Stimulated activated naive CD8-positive, alpha-beta T cell treated with anti-CD3 and anti-CD28 coated beads, Interleukin-15, Interleukin-2, amounts not matched to agents 100 ng/mL and 50 ng/mL, for 24 hours (primary cell): ENCODE measurements around the gene ADAMTS3.

Experiments
- H3K27ac Mint-ChIP-seq: one replicate; pipeline ENCODE4 v1.8.0; 2021; ENCODE audit warnings: mild to moderate bottlenecking, mixed read lengths
- H3K27me3 Mint-ChIP-seq: one replicate; pipeline ENCODE4 v1.8.0; 2021; ENCODE audit warnings: mixed read lengths
- H3K36me3 Mint-ChIP-seq: one replicate; pipeline ENCODE4 v1.8.0; 2021; ENCODE audit warnings: low read depth, mixed read lengths
- H3K4me1 Mint-ChIP-seq: one replicate; pipeline ENCODE4 v1.8.0; 2021; ENCODE audit warnings: low read depth, mixed read lengths
- H3K4me3 Mint-ChIP-seq: one replicate; pipeline ENCODE4 v1.8.0; 2021; ENCODE audit warnings: mild to moderate bottlenecking, mixed read lengths
- H3K9me3 Mint-ChIP-seq: one replicate; pipeline ENCODE4 v1.8.0; 2021; ENCODE audit warnings: mixed read lengths

The ADAMTS3 gene

GRCh38 chr4:72568959-72569718 is at the start of gene ADAMTS3:
Gene ADAMTS3, minus strand, starts transcription at chr4:72569221. Its CDS starts 459 bp downstream, at chr4:72568762.
- H3K4me1 Mint-ChIP-seq = peaks cover 25% of the 10 kb centered on the region

GRCh38 chr4:72613959-72614358 is 44.9 kb upstream of the ADAMTS3 start:
- no peaks in the 10 kb centered on the region for H3K36me3 Mint-ChIP-seq
- peaks cover 4% of the 10 kb centered on the region for H3K9me3 Mint-ChIP-seq
- H3K4me1 Mint-ChIP-seq = no peaks in the 10 kb centered on the region
- H3K27me3 Mint-ChIP-seq = no peaks in the 10 kb centered on the region
- no peak overlapping the region for H3K27ac Mint-ChIP-seq
- no peak overlapping the region for H3K4me3 Mint-ChIP-seq

More at GRCh38 chr4:72568959-72569718, at the start of gene ADAMTS3:
- no peak within 1 kb of the TSS for H3K27ac Mint-ChIP-seq
- no peaks in the 10 kb centered on the region for H3K36me3 Mint-ChIP-seq
- peaks cover 58% of the 10 kb centered on the region for H3K27me3 Mint-ChIP-seq
- H3K4me3 Mint-ChIP-seq = peak within 1 kb of the TSS; percentile 68
- no peaks in the 10 kb centered on the region for H3K9me3 Mint-ChIP-seq

DNA sequence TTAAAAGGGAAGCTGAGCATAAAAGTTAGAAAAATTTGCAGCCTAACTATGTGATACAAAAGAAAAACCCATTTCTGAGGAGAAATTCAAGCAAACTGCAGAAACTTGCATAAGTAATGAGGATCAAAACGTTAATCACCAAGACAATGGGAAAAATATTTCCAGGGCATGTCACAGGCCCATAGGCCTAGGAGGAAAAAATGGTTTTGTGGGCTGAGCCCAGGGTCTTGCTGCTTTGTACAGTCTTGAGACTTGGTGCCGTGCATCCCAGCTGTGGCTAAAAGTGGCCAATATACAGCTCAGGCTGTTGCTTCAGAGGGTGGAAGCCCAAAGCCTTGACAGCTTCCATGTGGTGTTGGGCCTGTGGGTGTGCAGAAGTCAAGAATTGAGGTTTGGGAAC is 37.7 kb upstream of the ADAMTS3 start:
- H3K4me1 Mint-ChIP-seq = no peaks in the 10 kb centered on the region
- H3K27me3 Mint-ChIP-seq = no peaks in the 10 kb centered on the region
- peaks cover 13% of the 10 kb centered on the region for H3K9me3 Mint-ChIP-seq
- H3K27ac Mint-ChIP-seq = no peak overlapping the region
- H3K4me3 Mint-ChIP-seq = no peak overlapping the region
- no peaks in the 10 kb centered on the region for H3K36me3 Mint-ChIP-seq

- H3K4me1 Mint-ChIP-seq = no peaks in the 10 kb centered on the region
- no peak overlapping the region for H3K27ac Mint-ChIP-seq
- H3K9me3 Mint-ChIP-seq = peaks cover 13% of the 10 kb centered on the region
- no peaks in the 10 kb centered on the region for H3K27me3 Mint-ChIP-seq
- no peak overlapping the region for H3K4me3 Mint-ChIP-seq
- no peaks in the 10 kb centered on the region for H3K36me3 Mint-ChIP-seq
Observed at GRCh38 chr4:72604324-72604723, 35.3 kb upstream of the ADAMTS3 start.

DNA sequence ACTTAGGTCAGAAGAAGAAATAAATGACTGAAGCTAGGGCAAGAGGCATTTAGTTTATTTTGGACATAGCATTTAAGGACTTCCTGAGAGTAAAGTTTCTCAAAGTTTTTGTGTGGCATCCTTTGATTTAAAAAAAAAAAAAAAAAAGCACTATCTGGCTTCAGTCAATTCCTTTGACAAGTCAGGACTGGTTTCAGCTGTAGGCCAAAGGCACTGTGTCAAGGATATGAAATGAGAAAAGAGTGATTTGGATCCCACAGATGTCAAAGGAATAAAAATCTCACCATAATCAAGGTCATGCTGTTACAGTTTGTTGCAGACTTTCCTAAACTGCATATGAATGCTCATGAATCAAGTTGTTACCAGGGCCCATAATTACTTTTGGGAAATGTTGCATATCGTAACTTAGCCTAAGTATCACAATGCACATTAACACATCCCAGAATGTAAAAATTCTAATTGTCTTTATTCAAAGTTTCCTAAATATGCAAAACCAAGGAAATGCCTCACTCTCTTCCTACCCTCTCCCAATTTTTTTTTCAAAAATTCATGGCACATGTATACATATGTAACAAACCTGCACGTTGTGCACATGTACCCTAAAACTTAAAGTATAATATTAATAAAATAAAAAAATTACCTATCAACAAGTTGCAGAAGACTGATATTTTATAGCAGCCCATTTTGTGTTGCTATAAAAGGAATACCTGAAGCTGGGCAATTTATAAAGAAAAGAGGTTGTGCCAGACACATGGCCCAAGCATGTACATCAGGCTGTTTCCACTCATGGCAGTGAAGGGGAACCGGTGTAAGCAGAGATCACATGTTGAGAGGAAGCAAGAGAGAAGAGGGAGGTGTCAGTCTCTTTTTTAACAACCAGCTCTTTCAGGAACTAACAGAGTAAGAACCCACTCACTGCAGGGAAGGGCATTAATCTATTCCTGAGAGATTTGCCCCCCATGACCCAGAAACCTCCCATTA is 33.7 kb upstream of the ADAMTS3 start:
- no peak overlapping the region for H3K4me3 Mint-ChIP-seq
- no peaks in the 10 kb centered on the region for H3K27me3 Mint-ChIP-seq
- H3K4me1 Mint-ChIP-seq = no peaks in the 10 kb centered on the region
- no peaks in the 10 kb centered on the region for H3K36me3 Mint-ChIP-seq
- H3K9me3 Mint-ChIP-seq = peaks cover 10% of the 10 kb centered on the region
- H3K27ac Mint-ChIP-seq = no peak overlapping the region

DNA sequence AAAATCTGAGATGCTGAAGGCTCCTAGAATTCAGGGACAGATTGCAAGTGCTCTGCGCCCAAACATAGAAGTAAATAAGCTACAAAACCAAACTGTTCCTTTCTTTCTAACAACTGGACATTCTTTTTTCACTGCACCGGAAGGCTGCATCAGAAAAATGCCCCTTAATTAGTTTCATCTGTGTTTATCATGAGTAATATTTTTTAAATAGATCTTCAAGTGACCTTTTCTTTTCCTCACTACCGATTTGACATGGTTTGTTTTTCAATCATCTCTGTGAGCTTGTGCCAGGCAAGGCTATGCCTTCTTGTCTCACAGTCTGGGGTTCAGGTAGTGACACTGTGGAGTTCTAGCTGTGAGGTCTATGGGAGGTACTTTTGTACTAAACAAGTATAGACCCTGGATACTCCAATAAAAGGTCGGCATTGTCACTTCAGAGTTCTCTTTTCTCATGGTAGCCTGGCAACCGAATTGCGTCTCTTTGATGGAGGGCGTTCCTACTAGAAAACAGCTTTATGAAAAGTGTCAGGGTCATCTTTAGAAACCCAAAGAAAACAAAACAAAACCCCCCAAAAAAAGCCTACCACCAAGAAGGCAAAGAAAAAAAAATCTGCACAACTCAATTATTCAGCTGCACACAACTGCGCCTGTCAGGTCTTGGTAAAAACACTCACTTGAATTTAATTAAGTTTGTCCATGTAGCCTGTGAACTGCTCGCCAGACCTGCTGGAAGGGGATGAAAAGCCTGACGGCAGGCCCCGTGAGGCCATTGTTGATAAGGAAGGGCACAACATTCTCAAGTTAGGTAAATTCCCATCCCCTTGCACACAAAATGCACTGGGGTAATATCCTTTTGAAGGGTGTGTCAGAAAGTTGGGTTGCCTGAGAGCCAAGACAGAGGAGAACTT is 22.8 kb upstream of the ADAMTS3 start:
- H3K27ac Mint-ChIP-seq = no peak overlapping the region
- peaks cover 4% of the 10 kb centered on the region for H3K27me3 Mint-ChIP-seq
- no peaks in the 10 kb centered on the region for H3K4me1 Mint-ChIP-seq
- no peak overlapping the region for H3K4me3 Mint-ChIP-seq
- H3K36me3 Mint-ChIP-seq = no peaks in the 10 kb centered on the region
- H3K9me3 Mint-ChIP-seq = peaks cover 3% of the 10 kb centered on the region

GRCh38 chr4:72587334-72587733 is 18.3 kb upstream of the ADAMTS3 start:
- no peaks in the 10 kb centered on the region for H3K36me3 Mint-ChIP-seq
- no peak overlapping the region for H3K4me3 Mint-ChIP-seq
- H3K9me3 Mint-ChIP-seq = no peaks in the 10 kb centered on the region
- H3K4me1 Mint-ChIP-seq = no peaks in the 10 kb centered on the region
- H3K27me3 Mint-ChIP-seq = peaks cover 4% of the 10 kb centered on the region
- H3K27ac Mint-ChIP-seq = no peak overlapping the region

DNA sequence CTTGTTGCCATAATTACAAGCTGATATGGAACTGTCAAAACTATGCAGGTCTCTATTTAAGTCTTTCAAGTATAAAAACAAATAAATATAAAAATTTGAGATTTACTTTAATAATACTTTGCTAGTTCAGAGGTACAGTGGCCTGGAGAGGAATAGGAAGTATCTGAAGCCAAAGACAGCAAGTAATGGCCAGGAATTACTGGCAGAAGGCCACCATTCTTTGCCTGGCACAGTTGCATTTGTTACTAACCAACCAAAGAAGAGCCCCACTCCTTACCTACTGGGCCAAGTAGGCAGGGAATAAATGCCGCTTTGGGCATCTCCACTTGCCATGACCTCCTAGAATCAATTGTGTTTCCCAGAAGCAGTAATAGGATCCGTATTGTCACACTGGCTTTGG is 13.8 kb upstream of the ADAMTS3 start:
- H3K9me3 Mint-ChIP-seq = no peaks in the 10 kb centered on the region
- no peaks in the 10 kb centered on the region for H3K27me3 Mint-ChIP-seq
- no peak overlapping the region for H3K4me3 Mint-ChIP-seq
- no peaks in the 10 kb centered on the region for H3K4me1 Mint-ChIP-seq
- H3K36me3 Mint-ChIP-seq = no peaks in the 10 kb centered on the region
- no peak overlapping the region for H3K27ac Mint-ChIP-seq

DNA sequence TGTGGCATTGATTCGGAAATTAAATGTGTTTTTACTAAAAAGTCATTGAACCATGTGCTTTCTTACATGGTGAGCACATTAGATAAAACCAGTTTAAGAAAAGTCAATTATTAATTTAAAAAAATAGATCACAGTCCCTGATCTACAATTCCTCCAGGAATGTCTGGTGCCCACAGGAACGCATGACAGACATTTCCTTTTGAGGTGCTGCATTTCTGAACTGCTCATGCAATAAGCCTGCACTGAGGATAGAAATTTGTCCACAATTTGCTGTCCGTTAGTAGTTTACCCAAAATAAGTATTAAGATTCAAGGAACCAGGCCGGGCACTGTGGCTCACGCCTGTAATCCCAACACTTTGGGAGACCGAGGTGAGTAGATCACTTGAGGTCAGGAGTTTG is 8.2 kb upstream of the ADAMTS3 start:
- Mint-ChIP-seq H3K36me3 (no peaks in the 10 kb centered on the region), H3K9me3 (no peaks in the 10 kb centered on the region), H3K27me3 (peaks cover 4% of the 10 kb centered on the region), H3K4me1 (no peaks in the 10 kb centered on the region), H3K27ac (no peak overlapping the region), H3K4me3 (no peak overlapping the region)

GRCh38 chr4:72571337-72571736 is 2.3 kb upstream of the ADAMTS3 start:
- Mint-ChIP-seq H3K4me3 (no peak overlapping the region), H3K9me3 (no peaks in the 10 kb centered on the region), H3K27ac (no peak overlapping the region), H3K36me3 (no peaks in the 10 kb centered on the region), H3K27me3 (peaks cover 40% of the 10 kb centered on the region), H3K4me1 (peaks cover 25% of the 10 kb centered on the region)

- Mint-ChIP-seq H3K9me3 (no peaks in the 10 kb centered on the region), H3K27ac (no peak overlapping the region), H3K27me3 (peaks cover 53% of the 10 kb centered on the region), H3K4me1 (peaks cover 25% of the 10 kb centered on the region), H3K4me3 (no peak overlapping the region), H3K36me3 (no peaks in the 10 kb centered on the region)
Observed at GRCh38 chr4:72569719-72570235, 756 bp upstream of the ADAMTS3 start.

- peaks cover 58% of the 10 kb centered on the region for H3K27me3 Mint-ChIP-seq
- no peaks in the 10 kb centered on the region for H3K36me3 Mint-ChIP-seq
- peak overlapping the region; percentile 38 for H3K4me3 Mint-ChIP-seq
Observed at GRCh38 chr4:72567821-72568675, 973 bp downstream of the ADAMTS3 start.

GRCh38 chr4:72567036-72567435 is 2.0 kb downstream of the ADAMTS3 start:
- Mint-ChIP-seq H3K4me1 (peaks cover 25% of the 10 kb centered on the region), H3K27ac (no peak overlapping the region), H3K4me3 (no peak overlapping the region), H3K9me3 (no peaks in the 10 kb centered on the region), H3K36me3 (no peaks in the 10 kb centered on the region), H3K27me3 (peaks cover 54% of the 10 kb centered on the region)

More at GRCh38 chr4:72567821-72568675, 973 bp downstream of the ADAMTS3 start:
- Mint-ChIP-seq H3K27ac (no peak overlapping the region), H3K9me3 (no peaks in the 10 kb centered on the region), H3K4me1 (peaks cover 25% of the 10 kb centered on the region)
